Neural progenitor cell (in vitro differentiated cells): ENCODE results near the gene RGS3. TPM values are rescaled to one million over a fixed set of nuclear protein-coding genes. Genes with fewer than 3 reads are reported as not detected.
A peak's percentile ranks its signal among the peaks of the same experiment; 100 is the strongest.

ENCODE experiments used
- DNase-seq: peaks from one replicate; pipeline ENCODE4 v3.0.0-alpha.2; 2016; ENCODE audit warnings: low spot score
- H2AFZ ChIP-seq: fragments of 200-600 bp; sonication (generic); replicated peaks from 2 replicates; pipeline ENCODE4 v1.6.1; 2016; ENCODE audit warnings: antibody characterized with exemption
- H3F3A ChIP-seq: fragments of 200-600 bp; sonication (generic); 2 replicates; pipeline ENCODE4 v1.6.1; 2016; ENCODE audit warnings: antibody characterized with exemption, low read depth
- H3K27ac ChIP-seq: fragments of 200-600 bp; sonication (generic); 2 replicates; pipeline ENCODE4 v1.5.1; 2016; ENCODE audit warnings: mild to moderate bottlenecking
- H3K27me3 ChIP-seq: fragments of 200-600 bp; sonication (generic); 2 replicates; pipeline ENCODE4 v1.6.1; 2016; ENCODE audit warnings: mild to moderate bottlenecking, moderate library complexity
- H3K36me3 ChIP-seq: fragments of 200-600 bp; sonication (generic); 2 replicates; pipeline ENCODE4 v1.5.1; 2016
- H3K4me1 ChIP-seq: fragments of 200-600 bp; sonication (generic); 2 replicates; pipeline ENCODE4 v1.6.1; 2016; ENCODE audit warnings: mixed run types
- H3K4me2 ChIP-seq: fragments of 200-600 bp; sonication (generic); 2 replicates; pipeline ENCODE4 v1.6.1; 2016
- H3K4me3 ChIP-seq: fragments of 200-600 bp; sonication (generic); 2 replicates; pipeline ENCODE4 v1.5.1; 2016
- H3K79me2 ChIP-seq: fragments of 200-600 bp; sonication (generic); 2 replicates; pipeline ENCODE4 v1.6.1; 2016; ENCODE audit warnings: low read depth
- H3K9ac ChIP-seq: fragments of 200-600 bp; sonication (generic); 2 replicates; pipeline ENCODE4 v1.6.1; 2016
- H3K9me3 ChIP-seq: fragments of 200-600 bp; sonication (generic); 2 replicates; pipeline ENCODE4 v1.5.1; 2016; ENCODE audit warnings: low read depth
- H4K20me1 ChIP-seq: fragments of 200-600 bp; sonication (generic); 2 replicates; pipeline ENCODE4 v1.6.1; 2016; ENCODE audit warnings: low read depth
- H3K27ac Mint-ChIP-seq: 3 replicates; pipeline ENCODE4 v1.8.0; 2021; ENCODE audit warnings: mixed read lengths
- H3K27me3 Mint-ChIP-seq: 2 replicates; pipeline ENCODE4 v1.8.0; 2022; ENCODE audit warnings: low read depth, mild to moderate bottlenecking, inconsistent platforms, moderate library complexity, mixed read lengths; ENCODE audit not compliant: insufficient read depth
- H3K36me3 Mint-ChIP-seq: 3 replicates; pipeline ENCODE4 v1.8.0; 2021; ENCODE audit warnings: mixed read lengths
- H3K4me1 Mint-ChIP-seq: 3 replicates; pipeline ENCODE4 v1.8.0; 2021; ENCODE audit warnings: mixed read lengths
- H3K4me3 Mint-ChIP-seq: 3 replicates; pipeline ENCODE4 v1.8.0; 2021; ENCODE audit warnings: mild to moderate bottlenecking, moderate library complexity, mixed read lengths
- H3K9me3 Mint-ChIP-seq: 3 replicates; pipeline ENCODE4 v1.8.0; 2020; ENCODE audit warnings: mixed read lengths
- CTCF ChIP-seq: fragments of 200-600 bp; sonication (generic); IDR thresholded peaks from 2 replicates; pipeline ENCODE4 v1.5.1; 2017; ENCODE audit warnings: antibody characterized with exemption, mild to moderate bottlenecking
- EZH2 ChIP-seq: fragments of 200-600 bp; sonication (generic); IDR thresholded peaks from 2 replicates; pipeline ENCODE4 v1.6.1; 2017; ENCODE audit warnings: antibody characterized with exemption, mild to moderate bottlenecking, moderate library complexity
- EZH2phosphoT487 ChIP-seq: fragments of 200-600 bp; sonication (generic); IDR thresholded peaks from 2 replicates; pipeline ENCODE4 v1.6.1; 2017; ENCODE audit warnings: antibody characterized with exemption
- total RNA-seq: library from RNA; depleted of rRNA; stranded (reverse); fragments of >200 nt; gene quantifications from 2 replicates; pipeline ENCODE4 v1.2.3, GENCODE V29; 2015; ENCODE audit warnings: low replicate concordance

RGS3 gene
- total RNA-seq, 1 donor from 2014 or later: 30.3 TPM

- no peaks in the 10 kb centered on the region for H3K36me3 ChIP-seq
- DNase-seq: no peak
- no peak overlapping the region for H3K4me2 ChIP-seq
- no peaks in the 10 kb centered on the region for H3K9me3 Mint-ChIP-seq
- no peaks in the 10 kb centered on the region for H4K20me1 ChIP-seq
- H3K36me3 Mint-ChIP-seq: peaks cover 4% of the 10 kb centered on the region
- H3K27me3 ChIP-seq: no peaks in the 10 kb centered on the region
- no peaks in the 10 kb centered on the region for H3K79me2 ChIP-seq
- H2AFZ ChIP-seq: no peak overlapping the region
- H3F3A ChIP-seq: no peaks in the 10 kb centered on the region
- H3K27me3 Mint-ChIP-seq: peaks cover 2% of the 10 kb centered on the region
- no peak overlapping the region for H3K27ac Mint-ChIP-seq
- no peaks in the 10 kb centered on the region for H3K4me1 ChIP-seq
- TF ChIP-seq CTCF: no peak
- no peak for TF ChIP-seq EZH2phosphoT487
- no peak for TF ChIP-seq EZH2
- H3K27ac ChIP-seq: no peak overlapping the region
- peaks cover 42% of the 10 kb centered on the region for H3K4me1 Mint-ChIP-seq
- H3K9me3 ChIP-seq: no peaks in the 10 kb centered on the region
- H3K4me3 Mint-ChIP-seq: no peak overlapping the region
- no peak overlapping the region for H3K9ac ChIP-seq
- no peak overlapping the region for H3K4me3 ChIP-seq
Observed at GRCh38 chr9:113578882-113579282, 115.4 kb downstream of the RGS3 start.

GRCh38 chr9:113579283-113580040 is 115.9 kb downstream of the RGS3 start:
- H3K4me3 ChIP-seq: no peak overlapping the region
- no peak overlapping the region for H2AFZ ChIP-seq
- peak overlapping the region; percentile 64 for H3K27ac Mint-ChIP-seq
- peaks cover 36% of the 10 kb centered on the region for H3K4me1 Mint-ChIP-seq
- H3K27ac ChIP-seq: no peak overlapping the region
- H3K36me3 ChIP-seq: no peaks in the 10 kb centered on the region
- H3K4me2 ChIP-seq: no peak overlapping the region
- H3K79me2 ChIP-seq: no peaks in the 10 kb centered on the region
- TF ChIP-seq CTCF: no peak
- no peak for TF ChIP-seq EZH2
- no peak for TF ChIP-seq EZH2phosphoT487
- no peaks in the 10 kb centered on the region for H3K4me1 ChIP-seq
- H4K20me1 ChIP-seq: no peaks in the 10 kb centered on the region
- peaks cover 4% of the 10 kb centered on the region for H3K36me3 Mint-ChIP-seq
- H3F3A ChIP-seq: no peaks in the 10 kb centered on the region
- no peak overlapping the region for H3K9ac ChIP-seq
- peaks cover 2% of the 10 kb centered on the region for H3K27me3 Mint-ChIP-seq
- H3K9me3 Mint-ChIP-seq: no peaks in the 10 kb centered on the region
- H3K4me3 Mint-ChIP-seq: no peak overlapping the region
- DNase-seq: no peak
- no peaks in the 10 kb centered on the region for H3K9me3 ChIP-seq
- no peaks in the 10 kb centered on the region for H3K27me3 ChIP-seq

- peak overlapping the region; percentile 64 for H3K27ac Mint-ChIP-seq
- Histone ChIP-seq H3K4me2 (no peak overlapping the region), H3K27ac (no peak overlapping the region)
Observed at GRCh38 chr9:113580041-113580953, 116.8 kb downstream of the RGS3 start.

More at GRCh38 chr9:113580041-113580953, 116.8 kb downstream of the RGS3 start:
- Mint-ChIP-seq H3K36me3 (peaks cover 6% of the 10 kb centered on the region), H3K4me3 (no peak overlapping the region), H3K27me3 (peaks cover 2% of the 10 kb centered on the region), H3K9me3 (no peaks in the 10 kb centered on the region), H3K4me1 (peaks cover 33% of the 10 kb centered on the region)
- Histone ChIP-seq H3K9me3 (no peaks in the 10 kb centered on the region), H3K36me3 (no peaks in the 10 kb centered on the region), H2AFZ (no peak overlapping the region), H3K4me3 (no peak overlapping the region), H3K27me3 (no peaks in the 10 kb centered on the region), H3K79me2 (no peaks in the 10 kb centered on the region), H3K4me1 (no peaks in the 10 kb centered on the region), H4K20me1 (no peaks in the 10 kb centered on the region), H3K9ac (no peak overlapping the region), H3F3A (no peaks in the 10 kb centered on the region)
- no peak for DNase-seq
- no peak for TF ChIP-seq EZH2
- no peak for TF ChIP-seq EZH2phosphoT487
- no peak for TF ChIP-seq CTCF
